Measurements from ENCODE around the gene ZSCAN5C. TPM values are rescaled to one million over a fixed set of nuclear protein-coding genes. Genes with fewer than 3 reads are reported as not detected.
A peak's percentile ranks its signal among the peaks of the same experiment; 100 is the strongest.

ZSCAN5C gene
- total and polyA plus RNA-seq, 2 of the 8 experiments (the other 6 are each of a cell fraction or from before 2014, with no cell fraction given), result not detected

- TF ChIP-seq GTF2F1 (IDR thresholded peaks at IDR 0.05; ENCODE audit: borderline replicate concordance, low read depth, low read length) (no peak), EP300 (IDR thresholded peaks at IDR 0.05; ENCODE audit: borderline replicate concordance in 1 of 2, low read depth in 2 of 2, low read length in 2 of 2) (no peak), ATF3 (IDR thresholded peaks at IDR 0.05; ENCODE audit: insufficient read depth, low read depth, low read length) (no peak), CBX8 (IDR thresholded peaks at IDR 0.05; ENCODE audit: borderline replicate concordance, low read depth, low read length) (no peak), JUN (IDR thresholded peaks at IDR 0.05; ENCODE audit: low read depth, low read length) (no peak), KDM4A (IDR thresholded peaks at IDR 0.05; ENCODE audit: low read depth, low read length, severe bottlenecking) (peak; percentile 59), TBP (IDR thresholded peaks at IDR 0.05; ENCODE audit: low read depth, low read length) (peak; percentile 21; the same call in 1 of the 2 replicates), POLR2A (IDR thresholded peaks at IDR 0.05; ENCODE audit: control extremely low read depth in 1 of 2, low read depth in 2 of 2, low read length in 2 of 2) (peak in 1 of 2 experiments; percentile 22; a peak in 1 of 3 replicates)
- TF ChIP-seq, protein P1, sequence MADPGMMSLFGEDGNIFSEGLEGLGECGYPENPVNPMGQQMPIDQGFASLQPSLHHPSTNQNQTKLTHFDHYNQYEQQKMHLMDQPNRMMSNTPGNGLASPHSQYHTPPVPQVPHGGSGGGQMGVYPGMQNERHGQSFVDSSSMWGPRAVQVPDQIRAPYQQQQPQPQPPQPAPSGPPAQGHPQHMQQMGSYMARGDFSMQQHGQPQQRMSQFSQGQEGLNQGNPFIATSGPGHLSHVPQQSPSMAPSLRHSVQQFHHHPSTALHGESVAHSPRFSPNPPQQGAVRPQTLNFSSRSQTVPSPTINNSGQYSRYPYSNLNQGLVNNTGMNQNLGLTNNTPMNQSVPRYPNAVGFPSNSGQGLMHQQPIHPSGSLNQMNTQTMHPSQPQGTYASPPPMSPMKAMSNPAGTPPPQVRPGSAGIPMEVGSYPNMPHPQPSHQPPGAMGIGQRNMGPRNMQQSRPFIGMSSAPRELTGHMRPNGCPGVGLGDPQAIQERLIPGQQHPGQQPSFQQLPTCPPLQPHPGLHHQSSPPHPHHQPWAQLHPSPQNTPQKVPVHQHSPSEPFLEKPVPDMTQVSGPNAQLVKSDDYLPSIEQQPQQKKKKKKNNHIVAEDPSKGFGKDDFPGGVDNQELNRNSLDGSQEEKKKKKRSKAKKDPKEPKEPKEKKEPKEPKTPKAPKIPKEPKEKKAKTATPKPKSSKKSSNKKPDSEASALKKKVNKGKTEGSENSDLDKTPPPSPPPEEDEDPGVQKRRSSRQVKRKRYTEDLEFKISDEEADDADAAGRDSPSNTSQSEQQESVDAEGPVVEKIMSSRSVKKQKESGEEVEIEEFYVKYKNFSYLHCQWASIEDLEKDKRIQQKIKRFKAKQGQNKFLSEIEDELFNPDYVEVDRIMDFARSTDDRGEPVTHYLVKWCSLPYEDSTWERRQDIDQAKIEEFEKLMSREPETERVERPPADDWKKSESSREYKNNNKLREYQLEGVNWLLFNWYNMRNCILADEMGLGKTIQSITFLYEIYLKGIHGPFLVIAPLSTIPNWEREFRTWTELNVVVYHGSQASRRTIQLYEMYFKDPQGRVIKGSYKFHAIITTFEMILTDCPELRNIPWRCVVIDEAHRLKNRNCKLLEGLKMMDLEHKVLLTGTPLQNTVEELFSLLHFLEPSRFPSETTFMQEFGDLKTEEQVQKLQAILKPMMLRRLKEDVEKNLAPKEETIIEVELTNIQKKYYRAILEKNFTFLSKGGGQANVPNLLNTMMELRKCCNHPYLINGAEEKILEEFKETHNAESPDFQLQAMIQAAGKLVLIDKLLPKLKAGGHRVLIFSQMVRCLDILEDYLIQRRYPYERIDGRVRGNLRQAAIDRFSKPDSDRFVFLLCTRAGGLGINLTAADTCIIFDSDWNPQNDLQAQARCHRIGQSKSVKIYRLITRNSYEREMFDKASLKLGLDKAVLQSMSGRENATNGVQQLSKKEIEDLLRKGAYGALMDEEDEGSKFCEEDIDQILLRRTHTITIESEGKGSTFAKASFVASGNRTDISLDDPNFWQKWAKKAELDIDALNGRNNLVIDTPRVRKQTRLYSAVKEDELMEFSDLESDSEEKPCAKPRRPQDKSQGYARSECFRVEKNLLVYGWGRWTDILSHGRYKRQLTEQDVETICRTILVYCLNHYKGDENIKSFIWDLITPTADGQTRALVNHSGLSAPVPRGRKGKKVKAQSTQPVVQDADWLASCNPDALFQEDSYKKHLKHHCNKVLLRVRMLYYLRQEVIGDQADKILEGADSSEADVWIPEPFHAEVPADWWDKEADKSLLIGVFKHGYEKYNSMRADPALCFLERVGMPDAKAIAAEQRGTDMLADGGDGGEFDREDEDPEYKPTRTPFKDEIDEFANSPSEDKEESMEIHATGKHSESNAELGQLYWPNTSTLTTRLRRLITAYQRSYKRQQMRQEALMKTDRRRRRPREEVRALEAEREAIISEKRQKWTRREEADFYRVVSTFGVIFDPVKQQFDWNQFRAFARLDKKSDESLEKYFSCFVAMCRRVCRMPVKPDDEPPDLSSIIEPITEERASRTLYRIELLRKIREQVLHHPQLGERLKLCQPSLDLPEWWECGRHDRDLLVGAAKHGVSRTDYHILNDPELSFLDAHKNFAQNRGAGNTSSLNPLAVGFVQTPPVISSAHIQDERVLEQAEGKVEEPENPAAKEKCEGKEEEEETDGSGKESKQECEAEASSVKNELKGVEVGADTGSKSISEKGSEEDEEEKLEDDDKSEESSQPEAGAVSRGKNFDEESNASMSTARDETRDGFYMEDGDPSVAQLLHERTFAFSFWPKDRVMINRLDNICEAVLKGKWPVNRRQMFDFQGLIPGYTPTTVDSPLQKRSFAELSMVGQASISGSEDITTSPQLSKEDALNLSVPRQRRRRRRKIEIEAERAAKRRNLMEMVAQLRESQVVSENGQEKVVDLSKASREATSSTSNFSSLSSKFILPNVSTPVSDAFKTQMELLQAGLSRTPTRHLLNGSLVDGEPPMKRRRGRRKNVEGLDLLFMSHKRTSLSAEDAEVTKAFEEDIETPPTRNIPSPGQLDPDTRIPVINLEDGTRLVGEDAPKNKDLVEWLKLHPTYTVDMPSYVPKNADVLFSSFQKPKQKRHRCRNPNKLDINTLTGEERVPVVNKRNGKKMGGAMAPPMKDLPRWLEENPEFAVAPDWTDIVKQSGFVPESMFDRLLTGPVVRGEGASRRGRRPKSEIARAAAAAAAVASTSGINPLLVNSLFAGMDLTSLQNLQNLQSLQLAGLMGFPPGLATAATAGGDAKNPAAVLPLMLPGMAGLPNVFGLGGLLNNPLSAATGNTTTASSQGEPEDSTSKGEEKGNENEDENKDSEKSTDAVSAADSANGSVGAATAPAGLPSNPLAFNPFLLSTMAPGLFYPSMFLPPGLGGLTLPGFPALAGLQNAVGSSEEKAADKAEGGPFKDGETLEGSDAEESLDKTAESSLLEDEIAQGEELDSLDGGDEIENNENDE (IDR thresholded peaks at IDR 0.05; ENCODE audit: insufficient replicate concordance, low read length), result no peak
These were observed 15.2 kb downstream of the ZSCAN5C start (continued) for GRCh38 chr19:56217039-56217949.

All from H1 (cell line).